GM12892 (cell line): Measurements from ENCODE around the gene IAH1.

ENCODE experiments used
- DNase-seq: peaks from one replicate; pipeline ENCODE4 v3.0.0; 2011; ENCODE audit not compliant: insufficient read length
- FAIRE-seq: peaks from 2 replicates; lab custom pipeline; 2011; peaks lifted over from hg19 to GRCh38; lab: Jason Lieb, UNC
- POLR2AphosphoS5 ChIP-seq: IDR thresholded peaks from 2 replicates; pipeline ENCODE4 v1.6.1; 2011; ENCODE audit warnings: low read depth, low read length, control low read depth
- TAF1 ChIP-seq: IDR thresholded peaks from 2 replicates; pipeline ENCODE4 v1.6.1; 2011; ENCODE audit warnings: low read depth, mild to moderate bottlenecking, control low read depth, low read length, borderline replicate concordance

The IAH1 gene

GRCh38 chr2:9538000-9538507 is 63.7 kb downstream of the IAH1 start:
- TF ChIP-seq POLR2AphosphoS5 (no peak), TAF1 (no peak)
- FAIRE-seq (no peak), DNase-seq (no peak)
